Fibroblast of the conjunctiva (primary cell): ENCODE data around the gene CD79A.

Experiments
- DNase-seq: peaks from one replicate; pipeline ENCODE4 v3.0.0-alpha.2; 2010; ENCODE audit warnings: low read depth

Gene CD79A

GRCh38 chr19:41883821-41884733 lies 7.0 kb downstream of the CD79A start:
- peak; percentile 91 for DNase-seq

DNA sequence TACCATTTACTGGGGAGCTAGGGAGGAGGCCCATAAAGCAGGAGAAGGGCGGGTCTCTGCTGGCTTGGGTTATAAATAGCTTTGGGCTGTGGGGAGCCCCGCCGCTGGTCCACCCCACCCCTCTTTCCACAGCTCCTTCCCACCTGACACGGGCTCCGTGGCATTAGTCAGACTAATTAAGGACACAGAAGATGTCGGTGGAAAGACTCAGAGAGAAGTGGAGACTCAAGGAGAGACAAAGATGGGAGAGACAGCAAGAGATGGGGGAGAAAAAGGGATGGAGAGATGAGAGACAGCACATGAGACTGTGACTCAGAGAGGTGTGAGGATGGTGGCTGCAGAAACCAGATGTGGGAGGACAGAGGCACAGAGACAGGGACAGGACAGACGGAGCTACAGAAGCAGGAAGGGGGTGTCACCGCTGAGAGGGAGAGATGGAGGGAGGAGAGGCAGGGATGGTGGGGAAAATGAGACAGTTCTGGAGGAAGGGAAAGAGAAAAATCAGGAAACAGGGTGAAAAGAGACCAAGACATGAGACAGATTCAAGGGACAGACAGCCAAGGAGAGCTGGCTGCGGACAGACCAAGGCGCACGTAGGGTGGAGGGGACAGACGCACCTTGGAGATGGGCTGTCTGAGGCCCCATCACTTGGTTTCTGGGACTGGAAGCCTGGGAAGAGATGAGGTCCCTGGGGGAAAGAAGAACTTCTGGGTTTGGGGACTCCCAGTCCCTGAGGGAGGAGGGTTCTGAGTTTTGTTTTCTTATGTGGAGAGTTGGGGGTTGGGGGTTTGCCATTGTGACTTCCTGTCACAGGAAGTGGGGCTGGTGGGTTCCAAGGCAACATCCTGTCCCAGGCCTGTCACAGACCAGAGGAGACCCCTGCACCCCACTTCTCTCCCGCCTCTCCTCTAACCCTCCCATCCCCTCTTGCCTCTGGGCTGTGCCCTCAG lies 10.0 kb downstream of the CD79A start:
- no peak for DNase-seq

DNA sequence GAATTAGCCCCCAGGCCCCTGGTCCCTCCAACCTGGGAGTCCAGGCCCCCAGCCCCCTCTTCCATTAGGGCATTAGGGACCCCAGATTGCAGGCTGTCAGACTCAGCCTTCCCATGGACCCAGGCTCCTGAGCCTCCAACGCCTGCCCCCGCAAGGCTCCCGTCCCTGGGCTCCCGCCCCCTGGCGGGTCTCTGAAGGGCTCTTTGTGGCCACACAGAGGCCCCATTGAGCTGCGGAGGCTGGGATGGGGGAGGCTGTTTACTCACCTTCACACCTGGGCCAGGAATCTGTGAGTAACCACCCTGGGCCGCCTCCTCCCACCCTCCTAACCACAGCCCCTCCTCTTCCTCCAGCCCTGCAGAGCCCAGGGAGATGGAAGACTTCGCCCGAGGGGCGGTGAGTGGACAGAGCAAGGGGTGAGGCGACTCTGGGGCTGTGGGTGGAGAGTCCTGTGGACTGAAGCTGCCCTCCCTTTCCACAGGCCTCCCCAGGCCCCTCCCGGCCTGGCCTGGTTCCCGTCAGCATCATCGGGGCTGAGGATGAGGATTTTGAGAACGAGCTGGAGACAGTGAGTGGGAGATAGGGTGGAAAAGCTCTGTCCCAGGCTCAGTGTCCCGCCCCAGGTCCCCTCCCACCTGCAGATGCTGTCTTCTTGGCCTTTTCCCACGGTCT lies 10.8 kb downstream of the CD79A start:
- DNase-seq = no peak

DNA sequence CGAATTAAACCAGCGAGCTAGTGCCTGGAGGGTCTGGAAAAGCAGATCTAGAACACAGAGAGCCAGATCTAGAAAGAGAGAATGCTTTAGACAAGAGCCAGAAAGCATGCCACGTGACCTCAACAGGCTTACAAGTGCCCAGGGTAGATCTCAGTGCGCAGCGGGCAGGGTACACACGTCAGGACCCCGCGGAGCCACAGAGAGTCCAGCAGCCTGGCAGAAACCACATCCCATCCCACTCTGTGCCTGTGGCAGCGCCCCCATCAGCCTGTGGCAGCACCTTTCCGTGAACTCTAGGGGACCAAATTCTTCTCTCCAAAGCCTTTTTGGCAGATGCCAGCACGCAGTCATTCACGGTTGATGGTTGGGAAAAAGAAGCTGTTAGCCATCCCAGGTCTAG lies 11.8 kb downstream of the CD79A start:
- DNase-seq = no peak

DNA sequence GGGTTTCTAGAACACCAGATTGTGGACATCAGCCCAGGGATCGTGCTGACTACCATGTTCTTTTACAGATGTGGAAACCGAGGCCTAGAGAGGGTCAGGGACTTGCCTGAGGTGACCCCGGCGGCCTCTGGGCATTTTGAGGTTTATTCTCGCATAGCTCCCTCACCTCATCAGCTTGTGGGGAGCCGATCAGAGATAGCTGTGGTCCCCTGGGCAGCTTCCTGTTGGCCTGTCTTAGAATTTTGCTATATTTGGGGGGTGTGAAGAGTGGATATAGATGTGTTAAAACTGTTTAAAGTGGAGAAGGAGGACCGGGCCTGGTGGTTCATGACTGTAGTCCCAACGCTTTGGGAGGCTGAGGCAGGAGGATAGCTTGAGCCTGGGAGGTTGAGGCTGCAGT lies 12.8 kb downstream of the CD79A start:
- DNase-seq = no peak

- DNase-seq = no peak
Observed at GRCh38 chr19:41890936-41891335, 13.9 kb downstream of the CD79A start.

DNA sequence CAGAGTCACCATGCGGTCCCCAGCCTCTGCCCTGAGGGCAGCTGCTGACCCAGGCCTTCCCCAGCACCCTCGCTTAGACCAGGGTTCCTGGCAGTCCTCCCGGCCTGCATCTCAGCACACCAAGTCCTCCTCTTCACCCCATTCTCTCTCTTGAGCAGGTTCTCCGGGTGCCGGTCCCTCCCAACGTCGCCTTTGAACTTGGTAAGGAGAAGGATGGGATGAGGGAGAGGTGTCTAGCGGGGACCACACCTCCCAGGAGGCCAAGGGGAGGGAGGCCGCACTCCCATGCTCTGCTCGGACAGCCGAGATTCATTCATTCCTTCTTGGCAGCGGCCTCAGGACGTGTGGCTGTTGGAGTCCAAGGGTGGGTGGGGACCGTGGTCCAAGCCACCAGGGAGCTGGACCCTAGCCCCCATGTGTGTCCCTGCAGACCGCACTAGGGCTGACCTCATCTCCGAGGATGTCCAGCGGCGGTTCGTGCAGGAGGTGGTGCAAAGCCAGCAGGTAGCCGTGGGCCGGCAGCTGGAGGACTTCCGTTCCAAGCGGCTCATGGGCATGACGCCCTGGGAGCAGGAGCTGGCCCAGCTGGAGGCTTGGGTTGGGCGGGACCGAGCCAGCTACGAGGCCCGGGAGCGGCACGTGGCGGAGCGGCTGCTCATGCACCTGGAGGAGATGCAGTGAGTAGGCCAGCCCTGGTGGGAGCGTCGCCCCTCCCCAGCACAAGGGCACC lies 15.3 kb downstream of the CD79A start:
- no peak for DNase-seq

- no peak for DNase-seq
Observed at GRCh38 chr19:41893899-41894298, 16.8 kb downstream of the CD79A start.

GRCh38 chr19:41894350-41894749 lies 17.3 kb downstream of the CD79A start:
- DNase-seq = no peak

DNA sequence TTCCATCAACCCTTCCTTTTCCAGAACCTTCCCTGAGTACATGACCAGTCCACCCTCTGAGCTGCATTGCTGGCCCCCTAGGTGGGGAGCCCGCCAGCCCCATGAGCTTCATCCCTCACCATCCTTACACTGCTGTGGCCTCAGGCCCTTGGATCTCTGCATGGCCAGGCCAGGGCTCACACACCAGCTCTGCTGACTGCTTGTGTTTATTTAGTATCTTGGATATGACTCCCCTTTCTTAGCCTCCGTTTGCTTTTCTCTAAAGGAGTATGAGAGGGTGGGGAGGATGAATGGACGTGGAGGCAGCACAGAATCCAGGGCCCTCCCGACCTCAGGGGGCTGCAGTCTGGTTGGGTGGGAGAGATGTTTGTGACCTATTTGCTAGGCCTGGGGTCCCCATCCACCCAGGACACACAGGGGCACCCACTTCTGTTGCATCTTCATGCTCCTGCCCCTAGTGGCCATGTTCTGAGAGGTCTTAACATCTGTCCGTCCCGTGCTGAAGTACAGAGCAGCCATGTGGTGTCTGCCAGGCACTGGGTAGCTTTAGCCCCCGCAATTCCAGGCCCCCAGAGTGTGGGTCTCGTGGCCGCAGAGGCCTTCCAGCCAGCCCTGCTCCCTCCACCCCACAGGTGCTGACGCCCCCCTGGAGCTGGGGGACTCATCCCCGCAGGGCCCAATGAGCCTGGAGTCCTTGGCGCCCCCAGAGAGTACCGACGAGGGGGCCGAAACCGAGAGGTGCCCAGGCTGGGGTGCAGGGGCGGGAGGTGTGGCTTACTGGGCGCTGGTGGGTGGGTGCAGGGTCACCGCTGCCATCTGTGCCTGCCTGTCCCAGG lies 18.9 kb downstream of the CD79A start:
- DNase-seq = no peak

DNA sequence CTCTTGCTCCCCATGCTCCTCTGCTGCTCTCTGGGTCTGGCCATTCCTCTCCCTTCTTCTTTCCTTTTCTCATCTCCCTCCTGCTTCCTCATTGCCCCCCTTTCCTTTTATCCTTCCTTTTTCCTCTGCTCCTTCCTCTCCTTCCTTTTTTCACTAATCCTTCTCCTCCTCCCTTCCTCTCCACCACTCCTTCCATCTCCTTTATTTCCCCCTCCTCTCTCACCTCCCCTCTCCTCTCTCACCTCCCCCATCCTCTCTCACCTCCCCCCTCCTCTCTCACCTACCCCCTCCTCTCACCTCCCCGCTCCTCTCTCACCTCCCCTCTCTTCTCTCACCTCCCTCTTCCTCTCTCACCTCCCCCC lies 19.5 kb downstream of the CD79A start:
- DNase-seq = no peak

DNA sequence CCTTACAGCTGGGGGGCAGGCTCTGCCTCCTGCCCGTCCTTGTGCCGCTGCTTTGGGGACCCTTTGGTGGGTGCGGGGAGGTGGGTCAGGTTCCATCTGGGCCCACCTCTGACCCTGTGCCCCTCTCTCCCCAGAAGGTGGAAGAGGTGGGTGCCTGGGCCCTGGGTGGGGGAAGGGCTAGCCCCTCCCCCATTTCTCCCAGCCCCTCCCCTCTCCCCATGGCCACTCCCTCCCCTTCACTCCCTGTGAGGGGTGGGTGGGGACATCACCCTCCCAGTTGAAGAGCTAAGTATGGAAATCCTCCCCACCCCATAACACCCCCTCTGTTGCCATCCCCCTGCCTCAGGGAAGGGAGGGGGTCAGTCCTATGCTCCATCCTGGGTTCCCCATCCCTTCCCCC lies 20.1 kb downstream of the CD79A start:
- DNase-seq = no peak

DNA sequence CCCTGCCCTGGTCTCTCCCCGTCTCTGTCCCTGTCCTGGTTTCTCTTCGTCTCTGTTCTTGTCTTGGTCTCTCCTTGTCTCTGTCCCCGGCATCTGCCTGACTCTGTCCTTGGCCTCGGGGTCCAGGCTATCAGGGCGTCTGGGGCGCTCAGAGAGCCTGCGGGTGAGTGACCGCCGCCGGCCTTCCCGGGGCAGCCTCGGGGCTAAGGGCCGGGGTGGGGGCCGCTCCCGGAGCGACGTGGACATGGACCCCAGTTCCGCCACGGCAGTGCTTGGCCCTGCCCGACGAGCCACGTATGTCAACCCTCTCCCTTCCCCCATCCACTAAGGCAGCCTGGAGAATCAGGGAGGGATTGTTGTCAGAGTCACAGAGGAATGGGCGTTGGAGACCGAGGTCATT lies 20.7 kb downstream of the CD79A start:
- DNase-seq = no peak

DNA sequence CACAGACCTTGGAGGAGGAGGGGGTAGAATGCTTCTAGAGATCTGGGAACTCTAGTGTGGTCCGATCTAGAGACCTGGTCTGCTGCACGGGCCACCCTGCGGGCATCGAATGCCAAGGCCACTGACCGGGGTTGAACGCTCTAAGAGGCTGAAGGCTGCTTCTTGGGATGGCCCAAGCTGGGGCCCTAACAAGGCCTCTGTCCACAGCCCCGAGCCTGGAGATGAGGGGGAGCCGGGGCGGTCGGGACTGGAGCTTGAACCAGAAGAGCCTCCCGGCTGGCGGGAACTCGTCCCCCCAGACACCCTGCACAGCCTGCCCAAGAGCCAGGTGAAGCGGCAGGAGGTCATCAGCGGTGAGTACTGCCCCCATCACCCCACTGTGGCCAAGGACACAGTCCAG lies 21.2 kb downstream of the CD79A start:
- no peak for DNase-seq

DNA sequence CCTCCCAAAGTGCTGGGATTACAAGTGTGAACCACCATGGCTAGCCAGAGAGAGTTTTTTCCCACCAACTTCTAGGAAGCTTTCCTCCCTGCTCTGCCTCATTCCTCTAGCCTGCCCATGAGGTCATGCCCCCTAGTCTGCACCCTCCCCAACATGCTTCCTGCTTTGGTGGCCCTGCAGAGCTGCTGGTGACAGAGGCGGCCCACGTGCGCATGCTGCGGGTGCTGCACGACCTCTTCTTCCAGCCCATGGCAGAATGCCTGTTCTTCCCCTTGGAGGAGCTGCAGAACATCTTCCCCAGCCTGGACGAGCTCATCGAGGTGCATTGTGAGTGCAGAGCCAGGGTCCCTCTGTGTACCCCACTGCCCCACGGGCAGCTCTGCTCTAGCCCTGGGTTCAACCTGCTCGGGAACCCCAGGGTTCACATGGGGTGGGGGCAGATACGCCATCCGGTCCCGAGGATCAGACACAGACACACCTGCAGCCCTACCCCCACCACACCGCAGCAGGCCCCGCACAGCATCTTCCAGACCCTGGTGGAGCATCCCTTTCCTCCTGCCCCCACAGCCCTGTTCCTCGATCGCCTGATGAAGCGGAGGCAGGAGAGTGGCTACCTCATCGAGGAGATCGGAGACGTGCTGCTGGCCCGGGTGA lies 24.8 kb downstream of the CD79A start:
- no peak for DNase-seq

GRCh38 chr19:41902594-41902993 lies 25.5 kb downstream of the CD79A start:
- DNase-seq = no peak

- DNase-seq = no peak
Observed at GRCh38 chr19:41903193-41903953, 26.3 kb downstream of the CD79A start.

GRCh38 chr19:41904118-41904870 lies 27.2 kb downstream of the CD79A start:
- no peak for DNase-seq
